K562 treated with DMSO at 1 percent for 4 hours (cell line): ENCODE results near the gene ADAMTSL1. TPM values are rescaled to one million over a fixed set of nuclear protein-coding genes. Genes with fewer than 3 reads are reported as not detected.

Experiments
- total RNA-seq: library from RNA; unstranded; fragments of 300-600 nt; gene quantifications from 2 replicates; pipeline ENCODE4 v1.2.3, GENCODE V29; 2022; ENCODE audit not compliant: insufficient read depth

The ADAMTSL1 gene, protein sequence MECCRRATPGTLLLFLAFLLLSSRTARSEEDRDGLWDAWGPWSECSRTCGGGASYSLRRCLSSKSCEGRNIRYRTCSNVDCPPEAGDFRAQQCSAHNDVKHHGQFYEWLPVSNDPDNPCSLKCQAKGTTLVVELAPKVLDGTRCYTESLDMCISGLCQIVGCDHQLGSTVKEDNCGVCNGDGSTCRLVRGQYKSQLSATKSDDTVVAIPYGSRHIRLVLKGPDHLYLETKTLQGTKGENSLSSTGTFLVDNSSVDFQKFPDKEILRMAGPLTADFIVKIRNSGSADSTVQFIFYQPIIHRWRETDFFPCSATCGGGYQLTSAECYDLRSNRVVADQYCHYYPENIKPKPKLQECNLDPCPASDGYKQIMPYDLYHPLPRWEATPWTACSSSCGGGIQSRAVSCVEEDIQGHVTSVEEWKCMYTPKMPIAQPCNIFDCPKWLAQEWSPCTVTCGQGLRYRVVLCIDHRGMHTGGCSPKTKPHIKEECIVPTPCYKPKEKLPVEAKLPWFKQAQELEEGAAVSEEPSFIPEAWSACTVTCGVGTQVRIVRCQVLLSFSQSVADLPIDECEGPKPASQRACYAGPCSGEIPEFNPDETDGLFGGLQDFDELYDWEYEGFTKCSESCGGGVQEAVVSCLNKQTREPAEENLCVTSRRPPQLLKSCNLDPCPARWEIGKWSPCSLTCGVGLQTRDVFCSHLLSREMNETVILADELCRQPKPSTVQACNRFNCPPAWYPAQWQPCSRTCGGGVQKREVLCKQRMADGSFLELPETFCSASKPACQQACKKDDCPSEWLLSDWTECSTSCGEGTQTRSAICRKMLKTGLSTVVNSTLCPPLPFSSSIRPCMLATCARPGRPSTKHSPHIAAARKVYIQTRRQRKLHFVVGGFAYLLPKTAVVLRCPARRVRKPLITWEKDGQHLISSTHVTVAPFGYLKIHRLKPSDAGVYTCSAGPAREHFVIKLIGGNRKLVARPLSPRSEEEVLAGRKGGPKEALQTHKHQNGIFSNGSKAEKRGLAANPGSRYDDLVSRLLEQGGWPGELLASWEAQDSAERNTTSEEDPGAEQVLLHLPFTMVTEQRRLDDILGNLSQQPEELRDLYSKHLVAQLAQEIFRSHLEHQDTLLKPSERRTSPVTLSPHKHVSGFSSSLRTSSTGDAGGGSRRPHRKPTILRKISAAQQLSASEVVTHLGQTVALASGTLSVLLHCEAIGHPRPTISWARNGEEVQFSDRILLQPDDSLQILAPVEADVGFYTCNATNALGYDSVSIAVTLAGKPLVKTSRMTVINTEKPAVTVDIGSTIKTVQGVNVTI (N-terminal part only)
- total RNA-seq: not detected in 2 replicates

DNA sequence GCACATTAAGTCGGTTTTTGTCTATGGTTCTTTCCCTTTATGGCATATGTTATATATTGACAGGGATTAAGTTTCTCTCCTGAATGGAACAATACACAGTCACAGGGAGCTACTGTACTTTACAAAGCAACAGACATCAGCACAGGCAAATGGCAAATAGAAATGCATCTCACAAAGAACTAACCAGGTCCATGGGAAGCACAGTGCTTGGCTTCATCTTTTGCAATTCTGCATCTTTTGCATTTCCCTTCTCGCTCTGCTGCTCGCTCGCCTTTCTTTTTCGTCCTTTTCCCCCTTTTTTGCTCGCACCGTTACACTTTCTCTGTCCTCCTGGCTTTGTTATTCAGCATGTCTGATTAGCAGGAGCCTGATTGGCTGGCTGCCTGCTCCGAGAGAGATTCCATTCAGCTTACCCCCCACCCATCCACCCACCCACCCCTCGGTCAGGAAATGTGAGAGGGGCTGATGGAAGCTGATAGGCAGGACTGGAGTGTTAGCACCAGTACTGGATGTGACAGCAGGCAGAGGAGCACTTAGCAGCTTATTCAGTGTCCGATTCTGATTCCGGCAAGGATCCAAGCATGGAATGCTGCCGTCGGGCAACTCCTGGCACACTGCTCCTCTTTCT lies at the start of gene ADAMTSL1:
TSS of gene ADAMTSL1 (plus strand) at position 502 of the 628 bp plus-strand sequence. CDS start at position 582, 80 bp downstream.

